OCI-LY3 (cell line): ENCODE results near the gene OTOG.

Experiments used
- CTCF ChIP-seq: fragments of 200-600, 300-600 bp; sonication (generic); IDR thresholded peaks from 2 replicates; pipeline ENCODE4 v1.5.1; 2014; ENCODE audit warnings: antibody characterized with exemption, low read length, low read depth
- EZH2phosphoT487 ChIP-seq: fragments of 200-600 bp; shearing (Covaris generic); IDR thresholded peaks from 2 replicates; pipeline ENCODE4 v1.6.1; 2018; ENCODE audit warnings: antibody characterized with exemption, mixed run types, low read depth

- TF ChIP-seq CTCF (no peak), EZH2phosphoT487 (no peak)
Observed at GRCh38 chr11:17588166-17588565, 41.1 kb downstream of the OTOG start.
